22Rv1 (cell line): ENCODE data around the gene TROAP.

ENCODE experiments used
- H3K27ac ChIP-seq: fragments of 450-650 bp; 2 replicates; pipeline ENCODE4 v1.5.1; 2017
- ZFX ChIP-seq: fragments of 450-650 bp; IDR thresholded peaks from 2 replicates; pipeline ENCODE4 v1.6.1; 2017; ENCODE audit warnings: antibody characterized with exemption, borderline replicate concordance
- TF ChIP-seq, protein P1 (sequence below): fragments of 450-650 bp; IDR thresholded peaks from 2 replicates; pipeline ENCODE4 v1.5.1; 2017; ENCODE audit warnings: mild to moderate bottlenecking

The TROAP gene, protein sequence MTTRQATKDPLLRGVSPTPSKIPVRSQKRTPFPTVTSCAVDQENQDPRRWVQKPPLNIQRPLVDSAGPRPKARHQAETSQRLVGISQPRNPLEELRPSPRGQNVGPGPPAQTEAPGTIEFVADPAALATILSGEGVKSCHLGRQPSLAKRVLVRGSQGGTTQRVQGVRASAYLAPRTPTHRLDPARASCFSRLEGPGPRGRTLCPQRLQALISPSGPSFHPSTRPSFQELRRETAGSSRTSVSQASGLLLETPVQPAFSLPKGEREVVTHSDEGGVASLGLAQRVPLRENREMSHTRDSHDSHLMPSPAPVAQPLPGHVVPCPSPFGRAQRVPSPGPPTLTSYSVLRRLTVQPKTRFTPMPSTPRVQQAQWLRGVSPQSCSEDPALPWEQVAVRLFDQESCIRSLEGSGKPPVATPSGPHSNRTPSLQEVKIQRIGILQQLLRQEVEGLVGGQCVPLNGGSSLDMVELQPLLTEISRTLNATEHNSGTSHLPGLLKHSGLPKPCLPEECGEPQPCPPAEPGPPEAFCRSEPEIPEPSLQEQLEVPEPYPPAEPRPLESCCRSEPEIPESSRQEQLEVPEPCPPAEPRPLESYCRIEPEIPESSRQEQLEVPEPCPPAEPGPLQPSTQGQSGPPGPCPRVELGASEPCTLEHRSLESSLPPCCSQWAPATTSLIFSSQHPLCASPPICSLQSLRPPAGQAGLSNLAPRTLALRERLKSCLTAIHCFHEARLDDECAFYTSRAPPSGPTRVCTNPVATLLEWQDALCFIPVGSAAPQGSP

DNA sequence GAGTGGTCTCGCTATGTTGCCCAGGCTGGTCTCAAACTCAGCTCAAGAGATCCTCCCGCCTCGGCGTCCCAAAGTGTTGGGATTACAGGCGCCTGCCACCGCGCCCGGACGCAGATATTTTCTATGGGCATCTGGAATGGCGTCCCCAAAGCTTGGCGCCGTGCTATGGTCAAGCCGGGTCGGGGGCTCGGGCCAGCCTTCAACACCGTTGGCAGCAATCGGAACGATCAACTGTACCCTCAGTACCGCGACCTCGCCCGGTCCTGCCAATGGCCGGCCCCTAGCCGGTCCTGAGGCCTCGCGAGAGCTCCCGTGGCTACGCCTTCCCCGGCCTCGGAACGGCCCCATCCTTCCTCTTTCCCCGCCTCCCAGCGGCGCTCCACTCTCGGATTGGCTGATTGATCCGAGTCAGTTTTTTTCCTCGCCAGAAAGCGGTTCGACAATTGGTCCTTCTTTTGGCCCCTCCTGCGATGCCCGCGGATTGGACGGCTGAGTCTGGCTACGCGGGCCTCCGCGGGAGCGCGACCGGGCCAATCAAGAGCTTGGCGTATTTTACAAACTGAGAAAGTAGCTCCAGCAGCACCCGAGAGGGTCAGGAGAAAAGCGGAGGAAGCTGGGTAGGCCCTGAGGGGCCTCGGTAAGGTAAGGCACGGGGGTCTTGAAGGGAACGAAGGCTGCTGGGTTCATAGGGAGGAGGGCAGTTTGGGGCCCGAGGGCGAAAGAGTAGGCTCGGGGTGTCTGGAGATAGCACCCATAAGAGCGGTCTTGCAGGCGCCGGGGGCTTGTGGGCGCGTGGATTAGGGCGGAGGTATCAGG lies at the start of gene TROAP:
TROAP (plus strand) TSS at position 548 of the 816 bp plus-strand sequence. CDS start 354 bp downstream, outside the sequence.
- TF ChIP-seq, protein P1, sequence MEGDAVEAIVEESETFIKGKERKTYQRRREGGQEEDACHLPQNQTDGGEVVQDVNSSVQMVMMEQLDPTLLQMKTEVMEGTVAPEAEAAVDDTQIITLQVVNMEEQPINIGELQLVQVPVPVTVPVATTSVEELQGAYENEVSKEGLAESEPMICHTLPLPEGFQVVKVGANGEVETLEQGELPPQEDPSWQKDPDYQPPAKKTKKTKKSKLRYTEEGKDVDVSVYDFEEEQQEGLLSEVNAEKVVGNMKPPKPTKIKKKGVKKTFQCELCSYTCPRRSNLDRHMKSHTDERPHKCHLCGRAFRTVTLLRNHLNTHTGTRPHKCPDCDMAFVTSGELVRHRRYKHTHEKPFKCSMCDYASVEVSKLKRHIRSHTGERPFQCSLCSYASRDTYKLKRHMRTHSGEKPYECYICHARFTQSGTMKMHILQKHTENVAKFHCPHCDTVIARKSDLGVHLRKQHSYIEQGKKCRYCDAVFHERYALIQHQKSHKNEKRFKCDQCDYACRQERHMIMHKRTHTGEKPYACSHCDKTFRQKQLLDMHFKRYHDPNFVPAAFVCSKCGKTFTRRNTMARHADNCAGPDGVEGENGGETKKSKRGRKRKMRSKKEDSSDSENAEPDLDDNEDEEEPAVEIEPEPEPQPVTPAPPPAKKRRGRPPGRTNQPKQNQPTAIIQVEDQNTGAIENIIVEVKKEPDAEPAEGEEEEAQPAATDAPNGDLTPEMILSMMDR: no peak
- no peak for TF ChIP-seq ZFX
- peak within 1 kb of the TSS; percentile 70 for H3K27ac ChIP-seq

- TF ChIP-seq, protein P1: no peak
- no peak for TF ChIP-seq ZFX
- H3K27ac ChIP-seq: no peak overlapping the region
Observed at GRCh38 chr12:49273726-49274395, 49.2 kb upstream of the TROAP start.

GRCh38 chr12:49274396-49275069 lies 48.5 kb upstream of the TROAP start:
- no peak for TF ChIP-seq ZFX
- TF ChIP-seq, protein P1: no peak

GRCh38 chr12:49276304-49277290 lies 46.5 kb upstream of the TROAP start:
- TF ChIP-seq ZFX: no peak
- TF ChIP-seq, protein P1: no peak
- no peak overlapping the region for H3K27ac ChIP-seq

More at GRCh38 chr12:49274396-49275069, 48.5 kb upstream of the TROAP start:
- no peak overlapping the region for H3K27ac ChIP-seq

DNA sequence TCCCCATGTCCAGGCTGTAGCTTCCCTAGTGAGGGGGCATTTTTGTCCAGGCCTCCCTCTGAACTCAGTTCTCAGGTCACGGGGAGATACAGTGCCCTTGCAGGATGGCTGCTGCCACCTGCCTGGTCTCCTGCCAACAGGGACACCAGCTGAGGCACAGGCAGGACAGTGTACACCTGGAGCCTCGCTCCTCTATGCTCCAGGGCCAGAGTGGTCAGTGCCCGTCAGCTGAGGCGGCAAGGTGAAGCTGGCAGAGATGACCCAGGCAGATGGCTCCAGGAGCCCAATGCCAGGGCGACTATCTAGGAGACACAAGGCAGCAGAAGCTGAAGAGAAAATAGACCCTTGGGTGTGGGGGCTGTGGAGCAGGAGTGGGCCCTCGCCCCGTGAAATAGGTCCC lies 45.6 kb upstream of the TROAP start:
- TF ChIP-seq ZFX: no peak
- TF ChIP-seq, protein P1: no peak
- H3K27ac ChIP-seq: no peak overlapping the region
